MCF 10A (cell line): ENCODE measurements around the gene SUDS3. TPM values are rescaled to one million over a fixed set of nuclear protein-coding genes. Genes with fewer than 3 reads are reported as not detected.
A peak's percentile ranks its signal among the peaks of the same experiment; 100 is the strongest.

Experiments
- BruUV-seq: library from RNA; stranded (reverse); fragments of 400-500 nt; replicated peaks from 2 replicates; lab custom pipeline; 2021; lab: Mats Ljungman, UMichigan
- CTCF ChIA-PET: fragments of 300-600 bp; sonication (Branson Sonifier 250); formaldehyde crosslinking; extraction: SDS; loops from one replicate; lab custom pipeline; 2021; ENCODE audit warnings: antibody characterized with exemption, inconsistent platforms; lab: Yijun Ruan, JAX
- POLR2A ChIA-PET: fragments of 300-600, 350-650 bp; sonication (Branson Sonifier 250); formaldehyde crosslinking; extraction: SDS; loops from one replicate; lab custom pipeline; 2020; ENCODE audit warnings: antibody characterized with exemption, inconsistent platforms; lab: Yijun Ruan, JAX
- DNase-seq: peaks from one replicate; pipeline ENCODE4 v3.0.0-alpha.2; 2018; ENCODE audit not compliant: unreplicated experiment
- H3K27ac Mint-ChIP-seq: one replicate; pipeline ENCODE4 v1.8.0; 2022; ENCODE audit warnings: mild to moderate bottlenecking, low read depth, mixed read lengths; ENCODE audit not compliant: unreplicated experiment
- H3K27me3 Mint-ChIP-seq: one replicate; pipeline ENCODE4 v1.8.0; 2022; ENCODE audit warnings: mixed read lengths; ENCODE audit not compliant: insufficient read depth, unreplicated experiment
- H3K36me3 Mint-ChIP-seq: one replicate; pipeline ENCODE4 v1.8.0; 2022; ENCODE audit warnings: mild to moderate bottlenecking, moderate library complexity, mixed read lengths; ENCODE audit not compliant: insufficient read depth, unreplicated experiment
- H3K4me1 Mint-ChIP-seq: one replicate; pipeline ENCODE4 v1.8.0; 2022; ENCODE audit warnings: mixed read lengths; ENCODE audit not compliant: insufficient read depth, unreplicated experiment
- H3K4me3 Mint-ChIP-seq: one replicate; pipeline ENCODE4 v1.8.0; 2022; ENCODE audit warnings: mild to moderate bottlenecking, moderate library complexity, mixed read lengths; ENCODE audit not compliant: unreplicated experiment
- H3K9me3 Mint-ChIP-seq: one replicate; pipeline ENCODE4 v1.8.0; 2022; ENCODE audit warnings: mixed read lengths; ENCODE audit not compliant: unreplicated experiment
- intact Hi-C: fragments of 100-400 bp; cut with micrococcal nuclease; formaldehyde crosslinking; loops from 2 replicates; pipeline ENCODE4 v1.14.1; 2022
- total RNA-seq: library from RNA; stranded (reverse); gene quantifications from 2 replicates; pipeline ENCODE4 v1.2.3, GENCODE V29; 2022
- TF ChIP-seq, protein P1 (sequence below): fragments of 200-600 bp; IDR thresholded peaks from one replicate; pipeline ENCODE4 v1.8.0; 2022; ENCODE audit warnings: antibody characterized with exemption, mild to moderate bottlenecking; ENCODE audit not compliant: unreplicated experiment

SUDS3 gene
- total RNA-seq, 1 experiment from 2014 or later, result 19.6 TPM

DNA sequence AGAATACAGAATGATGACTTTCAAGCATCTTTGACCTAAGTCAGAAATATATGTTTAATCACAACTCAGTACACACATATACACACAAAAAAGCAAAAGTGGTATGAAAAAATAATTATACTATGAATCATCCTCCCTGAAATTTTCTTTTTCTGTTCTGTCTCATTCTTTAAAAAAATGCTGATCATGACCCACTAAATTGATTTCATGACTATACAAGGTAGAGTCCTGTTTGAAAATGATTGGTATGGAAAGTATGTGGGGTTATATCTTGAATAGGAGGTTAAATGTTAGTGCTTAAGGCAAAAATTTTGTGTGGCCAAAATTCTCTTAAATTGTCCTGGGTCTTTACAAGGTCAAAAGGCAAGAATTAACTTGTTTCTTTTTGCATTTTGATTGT lies 80.4 kb downstream of the SUDS3 start:
- peaks cover 14% of the 10 kb centered on the region for H3K9me3 Mint-ChIP-seq
- ChIA-PET CTCF (no interaction called here), POLR2A (no interaction called here)
- no peaks in the 10 kb centered on the region for H3K36me3 Mint-ChIP-seq
- H3K27me3 Mint-ChIP-seq, result peaks cover 2% of the 10 kb centered on the region
- TF ChIP-seq, protein P1, sequence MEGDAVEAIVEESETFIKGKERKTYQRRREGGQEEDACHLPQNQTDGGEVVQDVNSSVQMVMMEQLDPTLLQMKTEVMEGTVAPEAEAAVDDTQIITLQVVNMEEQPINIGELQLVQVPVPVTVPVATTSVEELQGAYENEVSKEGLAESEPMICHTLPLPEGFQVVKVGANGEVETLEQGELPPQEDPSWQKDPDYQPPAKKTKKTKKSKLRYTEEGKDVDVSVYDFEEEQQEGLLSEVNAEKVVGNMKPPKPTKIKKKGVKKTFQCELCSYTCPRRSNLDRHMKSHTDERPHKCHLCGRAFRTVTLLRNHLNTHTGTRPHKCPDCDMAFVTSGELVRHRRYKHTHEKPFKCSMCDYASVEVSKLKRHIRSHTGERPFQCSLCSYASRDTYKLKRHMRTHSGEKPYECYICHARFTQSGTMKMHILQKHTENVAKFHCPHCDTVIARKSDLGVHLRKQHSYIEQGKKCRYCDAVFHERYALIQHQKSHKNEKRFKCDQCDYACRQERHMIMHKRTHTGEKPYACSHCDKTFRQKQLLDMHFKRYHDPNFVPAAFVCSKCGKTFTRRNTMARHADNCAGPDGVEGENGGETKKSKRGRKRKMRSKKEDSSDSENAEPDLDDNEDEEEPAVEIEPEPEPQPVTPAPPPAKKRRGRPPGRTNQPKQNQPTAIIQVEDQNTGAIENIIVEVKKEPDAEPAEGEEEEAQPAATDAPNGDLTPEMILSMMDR, result no peak
- DNase-seq, result no peak
- H3K4me3 Mint-ChIP-seq, result no peak overlapping the region
- H3K4me1 Mint-ChIP-seq, result no peaks in the 10 kb centered on the region
- no peak overlapping the region for H3K27ac Mint-ChIP-seq
- intact Hi-C loops, result no loop called here
- no TSS peak for BruUV-seq

GRCh38 chr12:118459110-118459509 lies 82.8 kb downstream of the SUDS3 start:
- BruUV-seq, result no TSS peak
- no peak overlapping the region for H3K4me3 Mint-ChIP-seq
- POLR2A ChIA-PET, result no interaction called here
- H3K27ac Mint-ChIP-seq, result no peak overlapping the region
- no peaks in the 10 kb centered on the region for H3K4me1 Mint-ChIP-seq
- TF ChIP-seq, protein P1, result no peak
- no peaks in the 10 kb centered on the region for H3K27me3 Mint-ChIP-seq
- CTCF ChIA-PET, result interaction anchor here (1.0 kb wide), 1 partner anchor 510 kb away, joined by 3 read pairs; no protein-coding TSS in a partner anchor
- intact Hi-C loops, result no loop called here
- DNase-seq, result no peak
- peaks cover 20% of the 10 kb centered on the region for H3K9me3 Mint-ChIP-seq
- no peaks in the 10 kb centered on the region for H3K36me3 Mint-ChIP-seq

- Mint-ChIP-seq H3K9me3 (peaks cover 20% of the 10 kb centered on the region), H3K27ac (no peak overlapping the region), H3K4me3 (no peak overlapping the region), H3K27me3 (no peaks in the 10 kb centered on the region), H3K36me3 (no peaks in the 10 kb centered on the region), H3K4me1 (no peaks in the 10 kb centered on the region)
- BruUV-seq, result no TSS peak
- ChIA-PET CTCF (no interaction called here), POLR2A (no interaction called here)
- intact Hi-C loops, result no loop called here
- DNase-seq, result peak; percentile 32
- TF ChIP-seq, protein P1, result no peak
Observed at GRCh38 chr12:118463677-118464076, 87.3 kb downstream of the SUDS3 start.

- Mint-ChIP-seq H3K27ac (no peak overlapping the region), H3K4me1 (no peaks in the 10 kb centered on the region), H3K36me3 (no peaks in the 10 kb centered on the region), H3K4me3 (no peak overlapping the region), H3K27me3 (no peaks in the 10 kb centered on the region), H3K9me3 (peaks cover 12% of the 10 kb centered on the region)
- ChIA-PET CTCF (interaction anchor here (0.8 kb wide), 1 partner anchor 157 kb away, joined by 3 read pairs; no protein-coding TSS in a partner anchor), POLR2A (no interaction called here)
- DNase-seq, result no peak
- intact Hi-C loops, result no loop called here
- TF ChIP-seq, protein P1, result no peak
- no TSS peak for BruUV-seq
Observed at GRCh38 chr12:118465706-118466105, 89.4 kb downstream of the SUDS3 start.

Other genes starting within 250 kb of the SUDS3 start
- 91.4 and 117 TPM in 2 replicates for gene PEBP1, start 240.4 kb upstream of the SUDS3 start, total RNA-seq
- gene TAOK3, start 3.6 kb upstream of the SUDS3 start, total RNA-seq, result 24.8 and 28.6 TPM in 2 replicates